GM12878 (cell line): ENCODE results near the gene EVI2B. TPM values are rescaled to one million over a fixed set of nuclear protein-coding genes. Genes with fewer than 3 reads are reported as not detected.

Source experiments
- ATAC-seq: fragments of 200-7000 bp; cut with Tn5 transposase; 3 replicates; pipeline ENCODE4 v1.9.1; 2020; ENCODE audit warnings: mild to moderate bottlenecking, moderate library complexity
- BruUV-seq: library from RNA; stranded (reverse); fragments of 400-500 nt; replicated peaks from 2 replicates; lab custom pipeline; 2021; lab: Mats Ljungman, UMichigan
- CTCF ChIA-PET: fragments of 300-600 bp; sonication (Branson Sonifier 250); formaldehyde crosslinking; extraction: SDS; loops from one replicate; lab custom pipeline; 2021; ENCODE audit warnings: inconsistent platforms; lab: Yijun Ruan, JAX
- POLR2A ChIA-PET: fragments of 350-600 bp; formaldehyde crosslinking; extraction: SDS; loops from one replicate; lab custom pipeline; 2021; ENCODE audit warnings: inconsistent platforms; lab: Charles Lee
- RAD21 ChIA-PET: fragments of 300-600 bp; sonication (Branson Sonifier 250); formaldehyde crosslinking; loops from one replicate; lab custom pipeline; 2023; ENCODE audit warnings: antibody characterized with exemption; ENCODE audit not compliant: unreplicated experiment; lab: Charles Lee
- SMC1A ChIA-PET: fragments of 300-600 bp; sonication (Branson Sonifier 250); formaldehyde crosslinking; loops from one replicate; lab custom pipeline; 2023; ENCODE audit not compliant: unreplicated experiment, uncharacterized antibody; lab: Charles Lee
- DNase-seq: peaks from one replicate; pipeline ENCODE4 v3.0.0-alpha.2; 2011; ENCODE audit warnings: low read depth, low spot score
- FAIRE-seq: peaks from 3 replicates; lab custom pipeline; 2011; peaks lifted over from hg19 to GRCh38; lab: Jason Lieb, UNC
- H2AFZ ChIP-seq: 2 replicates; pipeline ENCODE4 v1.6.0; 2011; ENCODE audit warnings: low read depth, low read length, control low read depth; ENCODE audit not compliant: control insufficient read depth
- H3K27ac ChIP-seq: 2 replicates; pipeline ENCODE4 v1.5.1; 2011; ENCODE audit warnings: control low read depth; ENCODE audit not compliant: control insufficient read depth, insufficient read depth
- H3K27me3 ChIP-seq, 2 experiments: replicated peaks in 1 of 2; 2 replicates each; pipeline versions ENCODE4 v1.6.0 to v1.6.1; 2011; ENCODE audit warnings: low read length in 1 of 2; ENCODE audit not compliant: control insufficient read depth in 2 of 2, insufficient read depth in 2 of 2
- H3K36me3 ChIP-seq, 2 experiments: 2 replicates each; pipeline ENCODE4 v1.5.1; 2011; ENCODE audit warnings: low read length in 1 of 2; ENCODE audit not compliant: control insufficient read depth in 2 of 2, insufficient read depth in 2 of 2
- H3K4me1 ChIP-seq: 2 replicates; pipeline ENCODE4 v1.6.1; 2011; ENCODE audit warnings: mild to moderate bottlenecking, low read length, moderate library complexity, mixed read lengths; ENCODE audit not compliant: control insufficient read depth, insufficient read depth
- H3K4me2 ChIP-seq: 2 replicates; pipeline ENCODE4 v1.6.0; 2011; ENCODE audit warnings: control low read depth; ENCODE audit not compliant: control insufficient read depth, insufficient read depth
- H3K4me3 ChIP-seq: fragments of 200-600 bp; sonication (generic); 2 replicates; pipeline ENCODE4 v1.5.1; 2016
- H3K79me2 ChIP-seq: 2 replicates; pipeline ENCODE4 v1.6.0; 2011; ENCODE audit warnings: low read length; ENCODE audit not compliant: control insufficient read depth, insufficient read depth
- H3K9ac ChIP-seq: 2 replicates; pipeline ENCODE4 v1.8.0; 2011; ENCODE audit warnings: low read length, control low read depth, mixed read lengths; ENCODE audit not compliant: control insufficient read depth, insufficient read depth
- H3K9me3 ChIP-seq: replicated peaks from 3 replicates; pipeline ENCODE4 v1.5.1; 2011; ENCODE audit warnings: mild to moderate bottlenecking, low read length; ENCODE audit not compliant: control insufficient read depth, insufficient read depth
- H4K20me1 ChIP-seq: 2 replicates; pipeline ENCODE4 v1.6.0; 2011; ENCODE audit not compliant: control insufficient read depth, insufficient read depth
- BRCA1 ChIP-seq: IDR thresholded peaks from 2 replicates; pipeline ENCODE4 v1.6.1; 2011; ENCODE audit warnings: low read depth, low read length, improper control_type of control experiment
- CHD1 ChIP-seq: IDR thresholded peaks from 2 replicates; pipeline ENCODE4 v1.6.1; 2012; ENCODE audit warnings: low read depth, low read length, improper control_type of control experiment
- CHD2 ChIP-seq: IDR thresholded peaks from 2 replicates; pipeline ENCODE4 v1.6.1; 2011; ENCODE audit warnings: low read depth, low read length, improper control_type of control experiment, borderline replicate concordance
- EGR1 ChIP-seq, 2 experiments: IDR thresholded peaks; 1 replicate in 1 of 2; 2 replicates in 1 of 2; pipeline ENCODE4 v1.6.1; 2011 to 2012; ENCODE audit warnings: low read depth in 2 of 2, low read length in 2 of 2, borderline replicate concordance in 1 of 2, mild to moderate bottlenecking in 1 of 2, moderate library complexity in 1 of 2
- EP300 ChIP-seq, 2 experiments: fragments of 150-350 bp in 1 of 2; IDR thresholded peaks; 2 replicates each; pipeline ENCODE4 v1.6.1; 2011 to 2012; ENCODE audit warnings: low read depth in 2 of 2, low read length in 2 of 2, borderline replicate concordance in 1 of 2, improper control_type of control experiment in 1 of 2, inconsistent platforms in 1 of 2; ENCODE audit not compliant: control insufficient read depth in 1 of 2
- FOS ChIP-seq: IDR thresholded peaks from 3 replicates; pipeline ENCODE4 v1.6.1; 2011; ENCODE audit warnings: borderline replicate concordance; ENCODE audit not compliant: insufficient read length; ENCODE audit errors: extremely low read depth
- GABPA ChIP-seq: IDR thresholded peaks from 2 replicates; pipeline ENCODE4 v1.6.1; 2014; ENCODE audit warnings: antibody characterized with exemption, low read depth, mild to moderate bottlenecking, inconsistent platforms
- GATAD2B ChIP-seq: fragments of 450-650 bp; conservative IDR thresholded peaks from 2 replicates; pipeline ENCODE4 v1.6.1; 2017; ENCODE audit warnings: low read depth, mild to moderate bottlenecking, moderate library complexity
- JUNB ChIP-seq: IDR thresholded peaks from 2 replicates; pipeline ENCODE4 v1.6.1; 2016; ENCODE audit warnings: antibody characterized with exemption, mild to moderate bottlenecking
- MEF2A ChIP-seq: IDR thresholded peaks from 2 replicates; pipeline ENCODE4 v1.6.1; 2011; ENCODE audit warnings: low read depth, mild to moderate bottlenecking, low read length, moderate library complexity; ENCODE audit not compliant: insufficient read depth
- NFYA ChIP-seq: IDR thresholded peaks from 2 replicates; pipeline ENCODE4 v1.6.1; 2011; ENCODE audit warnings: low read depth, mild to moderate bottlenecking, low read length, improper control_type of control experiment, borderline replicate concordance
- SMAD5 ChIP-seq: IDR thresholded peaks from 2 replicates; pipeline ENCODE4 v1.6.1; 2016; ENCODE audit warnings: antibody characterized with exemption, low read depth
- YBX1 ChIP-seq: fragments of 450-650 bp; IDR thresholded peaks from 2 replicates; pipeline ENCODE4 v1.6.1; 2016; ENCODE audit warnings: antibody characterized with exemption
- ZNF274 ChIP-seq: IDR thresholded peaks from one replicate; pipeline ENCODE4 v1.8.0; 2011; ENCODE audit not compliant: insufficient read length, insufficient read depth
- WGBS: methylation state at CpG from one replicate; pipeline ENCODE4 v1.1.6; 2016; ENCODE audit warnings: low lambda C conversion rate; ENCODE audit not compliant: insufficient replicate concordance, insufficient coverage; ENCODE audit errors: missing lambda C conversion rate; 5-methylcytosine and 5-hydroxymethylcytosine counted together
- in situ Hi-C: fragments of 300-500 bp; cut with MboI; formaldehyde crosslinking; loops from 9 replicates; pipeline ENCODE4 v1.14.3; 2018; ENCODE audit warnings: mixed read lengths
- intact Hi-C: fragments of 100-400 bp; cut with micrococcal nuclease; formaldehyde crosslinking; loops from one replicate; pipeline ENCODE4 v1.14.2; 2022; ENCODE audit not compliant: unreplicated experiment
- polyA plus RNA-seq, 11 experiments: library from polyadenylated mRNA; depleted of rRNA in 4 of 11; unstranded in 6 of 11; stranded (reverse) in 5 of 11; fragments of >200 nt; fragmentation: Nextera tagmentation in 4 of 11; fragmentation: Illumina TruSeq in 1 of 11; extraction: Ambion mirVana in 4 of 11; extraction: Trizol in 1 of 11; gene quantifications; 1 replicate in 1 of 11; 2 replicates in 10 of 11; pipeline versions ENCODE4 v1.2.1 to v1.2.3, GENCODE V29; 2011 to 2016; ENCODE audit warnings: inconsistent platforms in 2 of 11, missing spikeins in 2 of 11, low read depth in 1 of 11
- total RNA-seq, 4 experiments: library from RNA; depleted of rRNA in 3 of 4; stranded (reverse); fragments of >200 nt in 3 of 4; fragmentation: Illumina TruSeq in 1 of 4; extraction: Trizol in 1 of 4; gene quantifications; 2 replicates each; pipeline versions ENCODE4 v1.2.1 to v1.2.3, GENCODE V29; 2013 to 2021
- TF ChIP-seq, protein P1 (sequence below): fragments of 150-350 bp; IDR thresholded peaks from 2 replicates; pipeline ENCODE4 v1.6.1; 2014; ENCODE audit warnings: mild to moderate bottlenecking, low read depth, low read length
- TF ChIP-seq, protein P2 (sequence below): fragments of 450-650 bp; IDR thresholded peaks from 2 replicates; pipeline ENCODE4 v1.6.1; 2018; ENCODE audit warnings: mild to moderate bottlenecking, low read depth, moderate library complexity; ENCODE audit not compliant: partially characterized antibody
- TF ChIP-seq, protein P3 (sequence below): IDR thresholded peaks from 2 replicates; pipeline ENCODE4 v1.6.1; 2012; ENCODE audit warnings: low read depth, low read length, improper control_type of control experiment

Gene EVI2B
- total and polyA plus RNA-seq, 10 of the 15 experiments (the other 5 are each of a cell fraction or from before 2014, with no cell fraction given): 26.2 to 195 (median 52.0) TPM

DNA sequence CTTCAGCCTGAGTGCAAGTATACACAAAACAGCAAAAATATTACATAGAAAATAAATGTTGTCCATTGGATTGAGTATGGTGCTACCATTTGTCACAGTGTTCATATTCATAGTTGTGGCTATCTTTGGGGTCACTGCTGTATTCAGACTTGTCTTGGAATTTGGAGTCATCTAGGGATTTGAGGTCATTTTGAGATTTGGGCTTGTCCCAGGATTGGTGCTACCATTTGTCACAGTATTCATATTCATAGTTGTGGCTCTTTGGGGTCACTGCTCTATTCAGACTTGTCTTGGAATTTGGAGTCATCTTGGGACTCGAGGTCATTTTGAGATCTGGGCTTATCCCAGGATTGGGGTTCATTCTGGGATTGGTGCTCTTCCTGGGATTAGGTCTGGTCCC lies 41.6 kb downstream of the EVI2B start (continued):
- no peak for TF ChIP-seq FOS
- TF ChIP-seq MEF2A: no peak

DNA sequence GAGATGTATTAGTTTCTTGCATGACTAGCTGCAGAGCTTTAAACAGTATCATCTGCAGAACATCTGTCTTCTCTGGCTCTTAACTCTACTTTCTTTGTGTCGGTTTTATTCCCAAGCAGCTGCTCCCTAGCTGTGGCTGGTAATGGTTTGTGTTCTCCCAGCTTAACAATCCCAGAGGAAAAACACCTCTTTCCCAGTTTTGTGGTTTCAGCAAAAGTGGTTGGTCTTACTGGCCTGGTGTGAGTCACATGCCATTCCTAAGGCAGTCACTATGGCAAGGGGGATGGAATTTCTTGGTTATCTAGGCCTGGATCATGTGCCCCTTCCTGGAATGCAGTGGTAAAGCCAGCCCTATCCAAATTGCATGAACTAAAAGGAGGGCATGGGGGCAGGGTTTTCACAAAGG lies 44.3 kb downstream of the EVI2B start:
- no peak for DNase-seq
- WGBS: 12% methylated on average over 1 of the region's 1 CpG
- RAD21 ChIA-PET: no interaction called here
- no peaks in the 10 kb centered on the region for H3K79me2 ChIP-seq
- H2AFZ ChIP-seq: no peak overlapping the region
- SMC1A ChIA-PET: interaction anchor here (0.8 to 0.9 kb wide), 2 partner anchors 101 to 104 kb away, joined by 3 read pairs; no protein-coding TSS in a partner anchor
- no peak for TF ChIP-seq ZNF274
- no peak for TF ChIP-seq GABPA
- no peak for TF ChIP-seq JUNB
- no peak for TF ChIP-seq CHD2
- TF ChIP-seq GATAD2B: no peak
- TF ChIP-seq, protein P1, sequence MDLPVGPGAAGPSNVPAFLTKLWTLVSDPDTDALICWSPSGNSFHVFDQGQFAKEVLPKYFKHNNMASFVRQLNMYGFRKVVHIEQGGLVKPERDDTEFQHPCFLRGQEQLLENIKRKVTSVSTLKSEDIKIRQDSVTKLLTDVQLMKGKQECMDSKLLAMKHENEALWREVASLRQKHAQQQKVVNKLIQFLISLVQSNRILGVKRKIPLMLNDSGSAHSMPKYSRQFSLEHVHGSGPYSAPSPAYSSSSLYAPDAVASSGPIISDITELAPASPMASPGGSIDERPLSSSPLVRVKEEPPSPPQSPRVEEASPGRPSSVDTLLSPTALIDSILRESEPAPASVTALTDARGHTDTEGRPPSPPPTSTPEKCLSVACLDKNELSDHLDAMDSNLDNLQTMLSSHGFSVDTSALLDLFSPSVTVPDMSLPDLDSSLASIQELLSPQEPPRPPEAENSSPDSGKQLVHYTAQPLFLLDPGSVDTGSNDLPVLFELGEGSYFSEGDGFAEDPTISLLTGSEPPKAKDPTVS: no peak
- no peak for TF ChIP-seq CHD1
- no peak for TF ChIP-seq YBX1
- no peak for TF ChIP-seq NFYA
- no peak for TF ChIP-seq SMAD5
- TF ChIP-seq, protein P2, sequence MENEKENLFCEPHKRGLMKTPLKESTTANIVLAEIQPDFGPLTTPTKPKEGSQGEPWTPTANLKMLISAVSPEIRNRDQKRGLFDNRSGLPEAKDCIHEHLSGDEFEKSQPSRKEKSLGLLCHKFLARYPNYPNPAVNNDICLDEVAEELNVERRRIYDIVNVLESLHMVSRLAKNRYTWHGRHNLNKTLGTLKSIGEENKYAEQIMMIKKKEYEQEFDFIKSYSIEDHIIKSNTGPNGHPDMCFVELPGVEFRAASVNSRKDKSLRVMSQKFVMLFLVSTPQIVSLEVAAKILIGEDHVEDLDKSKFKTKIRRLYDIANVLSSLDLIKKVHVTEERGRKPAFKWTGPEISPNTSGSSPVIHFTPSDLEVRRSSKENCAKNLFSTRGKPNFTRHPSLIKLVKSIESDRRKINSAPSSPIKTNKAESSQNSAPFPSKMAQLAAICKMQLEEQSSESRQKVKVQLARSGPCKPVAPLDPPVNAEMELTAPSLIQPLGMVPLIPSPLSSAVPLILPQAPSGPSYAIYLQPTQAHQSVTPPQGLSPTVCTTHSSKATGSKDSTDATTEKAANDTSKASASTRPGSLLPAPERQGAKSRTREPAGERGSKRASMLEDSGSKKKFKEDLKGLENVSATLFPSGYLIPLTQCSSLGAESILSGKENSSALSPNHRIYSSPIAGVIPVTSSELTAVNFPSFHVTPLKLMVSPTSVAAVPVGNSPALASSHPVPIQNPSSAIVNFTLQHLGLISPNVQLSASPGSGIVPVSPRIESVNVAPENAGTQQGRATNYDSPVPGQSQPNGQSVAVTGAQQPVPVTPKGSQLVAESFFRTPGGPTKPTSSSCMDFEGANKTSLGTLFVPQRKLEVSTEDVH: no peak
- no peak for TF ChIP-seq BRCA1
- no peak for TF ChIP-seq EP300 (IDR thresholded peaks at IDR 0.05; ENCODE audit: borderline replicate concordance in 1 of 2, control insufficient read depth in 1 of 2, low read depth in 2 of 2, low read length in 2 of 2)
- TF ChIP-seq, protein P3, sequence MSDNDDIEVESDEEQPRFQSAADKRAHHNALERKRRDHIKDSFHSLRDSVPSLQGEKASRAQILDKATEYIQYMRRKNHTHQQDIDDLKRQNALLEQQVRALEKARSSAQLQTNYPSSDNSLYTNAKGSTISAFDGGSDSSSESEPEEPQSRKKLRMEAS: no peak
- TF ChIP-seq EGR1 (IDR thresholded peaks at IDR 0.05; ENCODE audit: borderline replicate concordance in 1 of 2, low read depth in 2 of 2, low read length in 2 of 2): no peak
- H3K27ac ChIP-seq: no peak overlapping the region
- no peak overlapping the region for H3K4me2 ChIP-seq
- no peaks in the 10 kb centered on the region for H3K27me3 ChIP-seq
- POLR2A ChIA-PET: no interaction called here
- in situ Hi-C loops: no loop called here
- no TSS peak for BruUV-seq
- CTCF ChIA-PET: interaction anchor here (0.9 to 1.4 kb wide), 2 partner anchors 30 to 103 kb away, joined by 3 to 5 read pairs; no protein-coding TSS in a partner anchor
- H3K4me3 ChIP-seq: no peak overlapping the region
- ATAC-seq: no peak
- no peak for FAIRE-seq
- H3K36me3 ChIP-seq: peaks cover 0 to 15% of the 10 kb centered on the region in 2 experiments; a peak in 2 of 4 replicates
- H3K9me3 ChIP-seq: no peaks in the 10 kb centered on the region
- no peaks in the 10 kb centered on the region for H4K20me1 ChIP-seq
- no peaks in the 10 kb centered on the region for H3K4me1 ChIP-seq
- no peak overlapping the region for H3K9ac ChIP-seq
- intact Hi-C loops: no loop called here
